Neuron (in vitro differentiated cells): Measurements from ENCODE around the gene EFNA5.

Source experiments
- H2AFZ ChIP-seq: one replicate; pipeline ENCODE4 v1.6.1; 2013; ENCODE audit warnings: low read depth, mild to moderate bottlenecking, inconsistent platforms, low read length, moderate library complexity
- H3K27me3 ChIP-seq: one replicate; pipeline ENCODE4 v1.6.1; 2013; ENCODE audit warnings: low read length; ENCODE audit not compliant: insufficient read depth
- H3K36me3 ChIP-seq: one replicate; pipeline ENCODE4 v1.6.1; 2013; ENCODE audit warnings: low read length; ENCODE audit not compliant: insufficient read depth
- H3K4me1 ChIP-seq: one replicate; pipeline ENCODE4 v1.6.1; 2013; ENCODE audit warnings: low read length; ENCODE audit not compliant: insufficient read depth
- H3K4me3 ChIP-seq: 2 replicates; pipeline ENCODE4 v1.5.1; 2013; ENCODE audit warnings: mild to moderate bottlenecking, low read length, moderate library complexity
- H3K9me3 ChIP-seq: one replicate; pipeline ENCODE4 v1.6.1; 2013; ENCODE audit warnings: low read length

EFNA5 gene

DNA sequence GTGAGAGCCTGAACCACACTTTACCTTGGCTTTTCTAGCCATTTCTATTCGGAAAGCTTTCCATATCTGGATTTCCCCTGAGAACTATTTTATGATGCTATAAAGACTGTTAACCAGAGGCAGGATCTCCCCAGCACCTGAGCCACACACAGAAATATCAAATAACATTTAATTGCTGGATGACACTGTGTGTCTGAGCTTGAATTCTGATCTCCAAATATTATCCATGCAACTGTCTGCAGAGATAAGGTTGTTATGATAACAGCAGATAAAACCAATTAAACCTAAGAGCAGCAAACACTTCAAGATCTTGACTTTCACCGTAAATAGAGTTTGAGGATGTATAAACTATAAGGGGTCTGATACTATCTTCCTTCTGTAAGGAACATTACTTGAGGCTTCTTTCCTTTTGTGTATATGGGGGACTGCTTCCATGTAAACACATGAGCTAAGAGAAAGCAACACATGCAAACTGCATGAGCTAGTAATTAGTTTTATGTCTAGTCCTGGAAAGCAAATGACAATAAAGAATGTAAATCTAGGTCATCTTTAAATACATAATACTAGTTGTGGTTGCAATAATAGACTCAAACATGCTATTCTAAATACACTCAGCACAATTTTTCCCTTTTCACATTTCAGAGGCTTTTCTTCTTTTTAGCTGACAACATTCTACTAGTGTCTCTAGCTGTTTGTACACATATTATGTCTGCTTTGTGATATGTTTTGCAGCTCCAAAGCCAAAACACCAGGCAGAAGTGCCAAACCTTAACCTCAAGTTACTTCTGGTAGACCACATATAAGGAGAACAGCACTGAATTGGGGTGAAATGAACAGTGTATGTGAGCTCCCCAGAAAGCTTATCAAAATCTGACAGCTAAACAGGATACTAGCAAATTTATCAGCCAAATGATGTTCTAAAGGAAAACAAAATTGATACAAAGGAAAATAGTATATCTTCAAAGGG is 136.5 kb downstream of the EFNA5 start:
- H3K4me3 ChIP-seq: no peak overlapping the region
- H2AFZ ChIP-seq: no peak overlapping the region
- peaks cover 14% of the 10 kb centered on the region for H3K4me1 ChIP-seq
- H3K9me3 ChIP-seq: no peaks in the 10 kb centered on the region
- no peaks in the 10 kb centered on the region for H3K36me3 ChIP-seq
- H3K27me3 ChIP-seq: no peaks in the 10 kb centered on the region

GRCh38 chr5:107532916-107533315 is 137.8 kb downstream of the EFNA5 start:
- H3K4me3 ChIP-seq: no peak overlapping the region
- no peaks in the 10 kb centered on the region for H3K27me3 ChIP-seq
- peaks cover 4% of the 10 kb centered on the region for H3K4me1 ChIP-seq
- no peak overlapping the region for H2AFZ ChIP-seq
- H3K36me3 ChIP-seq: no peaks in the 10 kb centered on the region
- H3K9me3 ChIP-seq: no peaks in the 10 kb centered on the region

DNA sequence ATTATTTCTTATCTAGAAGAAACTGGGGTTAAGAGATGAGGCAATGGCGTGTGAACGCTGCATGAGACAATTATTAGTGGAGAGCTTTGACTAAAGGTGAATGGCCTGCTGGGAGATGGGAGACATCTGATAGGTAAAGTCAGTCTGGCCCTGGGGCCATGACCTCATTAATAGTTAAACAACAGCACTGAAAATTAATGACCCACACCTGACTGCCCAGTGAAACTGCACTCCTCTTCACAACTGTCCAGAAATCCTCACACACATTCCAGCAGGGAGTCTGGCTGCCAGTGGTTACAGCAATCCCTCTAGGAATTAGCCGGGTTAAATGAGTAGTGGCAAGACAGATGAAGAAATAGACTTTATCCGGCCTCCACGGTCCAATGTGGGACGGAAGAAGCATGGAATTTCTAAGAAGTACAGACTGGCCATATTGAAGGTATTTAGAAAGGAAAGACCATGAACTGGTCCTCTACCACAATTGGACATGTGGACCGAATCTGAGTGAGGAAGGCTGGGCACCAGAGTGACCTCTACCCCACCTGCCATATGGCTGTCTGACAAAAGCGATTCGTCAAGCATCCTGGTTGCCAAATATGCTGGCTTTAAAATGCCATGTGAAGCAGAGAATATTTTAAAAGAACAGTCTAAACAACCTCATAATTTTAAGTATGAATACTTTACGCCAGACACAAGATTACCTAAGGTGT is 138.4 kb downstream of the EFNA5 start:
- Histone ChIP-seq H2AFZ (no peak overlapping the region), H3K4me3 (no peak overlapping the region), H3K4me1 (peaks cover 4% of the 10 kb centered on the region), H3K9me3 (no peaks in the 10 kb centered on the region), H3K36me3 (no peaks in the 10 kb centered on the region), H3K27me3 (no peaks in the 10 kb centered on the region)

- no peak overlapping the region for H2AFZ ChIP-seq
- no peaks in the 10 kb centered on the region for H3K27me3 ChIP-seq
- no peaks in the 10 kb centered on the region for H3K9me3 ChIP-seq
- H3K4me1 ChIP-seq: peaks cover 4% of the 10 kb centered on the region
- no peak overlapping the region for H3K4me3 ChIP-seq
- H3K36me3 ChIP-seq: no peaks in the 10 kb centered on the region
These were observed 139.4 kb downstream of the EFNA5 start for GRCh38 chr5:107531308-107531707.

- H3K9me3 ChIP-seq: no peaks in the 10 kb centered on the region
- H3K27me3 ChIP-seq: no peaks in the 10 kb centered on the region
- no peaks in the 10 kb centered on the region for H3K36me3 ChIP-seq
- no peak overlapping the region for H2AFZ ChIP-seq
- no peak overlapping the region for H3K4me3 ChIP-seq
- peaks cover 2% of the 10 kb centered on the region for H3K4me1 ChIP-seq
These were observed 141.1 kb downstream of the EFNA5 start for GRCh38 chr5:107529618-107530017.

GRCh38 chr5:107526270-107526937 is 144.3 kb downstream of the EFNA5 start:
- no peak overlapping the region for H2AFZ ChIP-seq
- no peaks in the 10 kb centered on the region for H3K4me1 ChIP-seq
- no peak overlapping the region for H3K4me3 ChIP-seq
- no peaks in the 10 kb centered on the region for H3K9me3 ChIP-seq
- H3K36me3 ChIP-seq: no peaks in the 10 kb centered on the region
- no peaks in the 10 kb centered on the region for H3K27me3 ChIP-seq

DNA sequence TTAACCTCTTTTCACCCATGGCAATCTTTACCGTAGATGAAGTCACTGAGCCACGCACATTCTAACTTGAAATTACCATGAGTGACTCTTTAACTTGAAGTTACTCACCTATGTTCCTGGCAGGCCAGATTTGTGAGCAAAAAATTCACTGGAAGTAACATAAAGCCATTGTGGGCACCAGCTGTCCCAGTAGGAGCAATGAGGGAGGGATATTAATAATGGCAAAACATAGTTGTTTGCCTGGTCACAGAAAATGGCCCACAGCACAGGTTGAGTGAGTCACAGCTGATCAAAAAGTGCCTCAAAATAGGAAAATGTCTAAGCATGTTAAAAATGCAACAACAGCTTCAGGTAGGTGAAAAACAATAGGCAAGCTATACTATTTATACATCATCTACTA is 146.6 kb downstream of the EFNA5 start:
- H3K36me3 ChIP-seq: no peaks in the 10 kb centered on the region
- H3K4me3 ChIP-seq: no peak overlapping the region
- H3K4me1 ChIP-seq: peaks cover 18% of the 10 kb centered on the region
- no peaks in the 10 kb centered on the region for H3K9me3 ChIP-seq
- no peaks in the 10 kb centered on the region for H3K27me3 ChIP-seq
- H2AFZ ChIP-seq: no peak overlapping the region

GRCh38 chr5:107523029-107523680 is 147.6 kb downstream of the EFNA5 start:
- Histone ChIP-seq H3K4me1 (peaks cover 27% of the 10 kb centered on the region), H3K27me3 (no peaks in the 10 kb centered on the region), H3K36me3 (no peaks in the 10 kb centered on the region), H3K4me3 (no peak overlapping the region), H3K9me3 (no peaks in the 10 kb centered on the region), H2AFZ (no peak overlapping the region)

GRCh38 chr5:107522456-107522855 is 148.3 kb downstream of the EFNA5 start:
- Histone ChIP-seq H3K4me1 (peaks cover 34% of the 10 kb centered on the region), H3K27me3 (no peaks in the 10 kb centered on the region), H3K4me3 (no peak overlapping the region), H3K36me3 (no peaks in the 10 kb centered on the region), H3K9me3 (no peaks in the 10 kb centered on the region), H2AFZ (no peak overlapping the region)

GRCh38 chr5:107519900-107520354 is 150.8 kb downstream of the EFNA5 start:
- Histone ChIP-seq H3K9me3 (no peaks in the 10 kb centered on the region), H3K36me3 (no peaks in the 10 kb centered on the region), H2AFZ (no peak overlapping the region), H3K27me3 (no peaks in the 10 kb centered on the region), H3K4me1 (peaks cover 39% of the 10 kb centered on the region), H3K4me3 (no peak overlapping the region)

- H3K4me3 ChIP-seq: no peak overlapping the region
- H3K27me3 ChIP-seq: no peaks in the 10 kb centered on the region
- no peaks in the 10 kb centered on the region for H3K36me3 ChIP-seq
- H3K4me1 ChIP-seq: peaks cover 47% of the 10 kb centered on the region
- no peaks in the 10 kb centered on the region for H3K9me3 ChIP-seq
- no peak overlapping the region for H2AFZ ChIP-seq
These were observed 152.1 kb downstream of the EFNA5 start for GRCh38 chr5:107518616-107519015.

GRCh38 chr5:107518190-107518589 is 152.5 kb downstream of the EFNA5 start:
- H3K4me3 ChIP-seq: no peak overlapping the region
- H2AFZ ChIP-seq: no peak overlapping the region
- no peaks in the 10 kb centered on the region for H3K36me3 ChIP-seq
- no peaks in the 10 kb centered on the region for H3K27me3 ChIP-seq
- H3K9me3 ChIP-seq: no peaks in the 10 kb centered on the region
- peaks cover 51% of the 10 kb centered on the region for H3K4me1 ChIP-seq
